Hepatocyte (in vitro differentiated cells): ENCODE results near the gene SP140L. TPM values are rescaled to one million over a fixed set of nuclear protein-coding genes. Genes with fewer than 3 reads are reported as not detected.

Source experiments
- DNase-seq: peaks from one replicate; pipeline ENCODE4 v3.0.0-alpha.2; 2016; ENCODE audit warnings: low spot score
- H2AFZ ChIP-seq: fragments of 200-600 bp; sonication (generic); 2 replicates; pipeline ENCODE4 v1.6.0; 2016; ENCODE audit warnings: antibody characterized with exemption, mild to moderate bottlenecking
- H3K27ac ChIP-seq: fragments of 200-600 bp; sonication (generic); 2 replicates; pipeline ENCODE4 v1.5.1; 2016; ENCODE audit warnings: mild to moderate bottlenecking
- H3K27me3 ChIP-seq: fragments of 200-600 bp; sonication (generic); 2 replicates; pipeline ENCODE4 v1.6.1; 2016
- H3K36me3 ChIP-seq: fragments of 200-600 bp; sonication (generic); replicated peaks from 2 replicates; pipeline ENCODE4 v1.5.1; 2016; ENCODE audit warnings: low read depth; ENCODE audit not compliant: insufficient read depth
- H3K4me1 ChIP-seq: fragments of 200-600 bp; sonication (generic); 2 replicates; pipeline ENCODE4 v1.5.1; 2016; ENCODE audit warnings: mild to moderate bottlenecking, moderate library complexity; ENCODE audit not compliant: insufficient read depth
- H3K4me2 ChIP-seq: fragments of 200-600 bp; sonication (generic); 2 replicates; pipeline ENCODE4 v1.6.0; 2016
- H3K4me3 ChIP-seq: fragments of 200-600 bp; sonication (generic); 2 replicates; pipeline ENCODE4 v1.5.1; 2016; ENCODE audit warnings: mild to moderate bottlenecking
- H3K79me2 ChIP-seq: fragments of 200-600 bp; sonication (generic); 2 replicates; pipeline ENCODE4 v1.6.0; 2017; ENCODE audit warnings: mild to moderate bottlenecking
- H3K9me2 ChIP-seq: fragments of 200-600 bp; sonication (generic); replicated peaks from 2 replicates; pipeline ENCODE4 v1.6.0; 2017; ENCODE audit warnings: mild to moderate bottlenecking; ENCODE audit not compliant: insufficient read depth
- H3K9me3 ChIP-seq: fragments of 200-600 bp; sonication (generic); 2 replicates; pipeline ENCODE4 v1.5.1; 2016; ENCODE audit warnings: low read depth, mild to moderate bottlenecking
- H4K20me1 ChIP-seq: fragments of 200-600 bp; sonication (generic); 2 replicates; pipeline ENCODE4 v1.6.0; 2016; ENCODE audit warnings: mild to moderate bottlenecking; ENCODE audit not compliant: insufficient read depth, poor library complexity, severe bottlenecking
- CTCF ChIP-seq: fragments of 200-600 bp; sonication (generic); IDR thresholded peaks from 2 replicates; pipeline ENCODE4 v1.5.1; 2016; ENCODE audit warnings: antibody characterized with exemption, mild to moderate bottlenecking; ENCODE audit not compliant: poor library complexity
- EZH2 ChIP-seq: fragments of 200-600 bp; sonication (generic); IDR thresholded peaks from 2 replicates; pipeline ENCODE4 v1.6.1; 2016; ENCODE audit warnings: antibody characterized with exemption, mild to moderate bottlenecking, borderline replicate concordance
- EZH2phosphoT487 ChIP-seq: fragments of 200-600 bp; sonication (generic); IDR thresholded peaks from one replicate; pipeline ENCODE4 v1.6.1; 2018; ENCODE audit warnings: antibody characterized with exemption, mild to moderate bottlenecking, low read depth, moderate library complexity; ENCODE audit not compliant: unreplicated experiment, severe bottlenecking
- WGBS: methylation state at CpG from one replicate; pipeline ENCODE4 v1.1.6; 2016; ENCODE audit warnings: low lambda C conversion rate; ENCODE audit errors: missing lambda C conversion rate; 5-methylcytosine and 5-hydroxymethylcytosine counted together
- polyA plus RNA-seq: library from polyadenylated mRNA; unstranded; fragments of >200 nt; fragmentation: Nextera tagmentation; extraction: Ambion mirVana; gene quantifications from 2 replicates; pipeline ENCODE4 v1.2.1, GENCODE V29; 2016
- total RNA-seq: library from RNA; depleted of rRNA; stranded (reverse); fragments of >200 nt; gene quantifications from 2 replicates; pipeline ENCODE4 v1.2.3, GENCODE V29; 2014

SP140L gene
- total and polyA plus RNA-seq, 2 experiments from 2014 or later = 7.1 to 8.1 TPM

- H3K9me3 ChIP-seq = no peaks in the 10 kb centered on the region
- no peaks in the 10 kb centered on the region for H3K27me3 ChIP-seq
- no peaks in the 10 kb centered on the region for H3K4me1 ChIP-seq
- no peak for DNase-seq
- no peaks in the 10 kb centered on the region for H3K36me3 ChIP-seq
- H3K9me2 ChIP-seq = no peaks in the 10 kb centered on the region
- no peak overlapping the region for H3K27ac ChIP-seq
- H4K20me1 ChIP-seq = no peaks in the 10 kb centered on the region
- H3K79me2 ChIP-seq = no peaks in the 10 kb centered on the region
- H2AFZ ChIP-seq = no peak overlapping the region
- 89% methylated on average over 21 of the region's 23 CpGs for WGBS
- no peak overlapping the region for H3K4me2 ChIP-seq
- TF ChIP-seq CTCF = no peak
- no peak for TF ChIP-seq EZH2
- no peak for TF ChIP-seq EZH2phosphoT487
- H3K4me3 ChIP-seq = no peak overlapping the region
These were observed 21.3 kb upstream of the SP140L start for GRCh38 chr2:230305416-230306275.

- H3K79me2 ChIP-seq = no peaks in the 10 kb centered on the region
- H4K20me1 ChIP-seq = no peaks in the 10 kb centered on the region
- no peaks in the 10 kb centered on the region for H3K9me3 ChIP-seq
- H3K4me2 ChIP-seq = no peak overlapping the region
- no peaks in the 10 kb centered on the region for H3K9me2 ChIP-seq
- H3K27me3 ChIP-seq = no peaks in the 10 kb centered on the region
- WGBS = 63% methylated on average over 2 of the region's 2 CpGs
- no peaks in the 10 kb centered on the region for H3K4me1 ChIP-seq
- TF ChIP-seq CTCF (no peak), EZH2 (no peak), EZH2phosphoT487 (no peak)
- H3K27ac ChIP-seq = no peak overlapping the region
- H3K36me3 ChIP-seq = no peaks in the 10 kb centered on the region
- DNase-seq = no peak
- no peak overlapping the region for H2AFZ ChIP-seq
- H3K4me3 ChIP-seq = no peak overlapping the region
These were observed 20.5 kb upstream of the SP140L start for GRCh38 chr2:230306474-230306873.

DNA sequence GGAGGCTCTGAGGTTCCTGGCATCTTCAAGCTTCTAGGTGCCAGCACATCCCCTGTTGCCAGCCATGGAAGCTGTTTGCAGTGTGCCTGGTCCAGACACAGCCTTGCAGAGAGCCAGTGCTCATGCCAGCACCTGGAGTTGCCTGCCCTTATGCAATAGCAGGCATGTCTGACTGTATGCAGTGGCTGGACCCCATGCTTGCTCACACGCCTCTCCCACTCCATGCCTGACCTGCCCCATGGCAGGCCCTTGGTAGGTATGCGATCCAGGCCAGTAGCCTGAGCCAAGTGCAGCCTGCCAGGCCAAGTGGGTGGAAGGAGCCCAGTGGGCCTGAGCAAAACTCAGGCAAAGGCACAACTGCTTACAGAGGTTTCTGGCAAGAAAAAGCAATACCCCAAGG lies 19.5 kb upstream of the SP140L start:
- Histone ChIP-seq H3K4me3 (no peak overlapping the region), H3K4me2 (no peak overlapping the region), H2AFZ (no peak overlapping the region), H3K79me2 (no peaks in the 10 kb centered on the region), H4K20me1 (no peaks in the 10 kb centered on the region), H3K4me1 (no peaks in the 10 kb centered on the region), H3K27me3 (no peaks in the 10 kb centered on the region), H3K9me2 (no peaks in the 10 kb centered on the region), H3K36me3 (no peaks in the 10 kb centered on the region), H3K9me3 (no peaks in the 10 kb centered on the region), H3K27ac (no peak overlapping the region)
- no peak for DNase-seq
- 100% methylated on average over 2 of the region's 2 CpGs for WGBS
- TF ChIP-seq CTCF = no peak
- TF ChIP-seq EZH2phosphoT487 = no peak
- TF ChIP-seq EZH2 = no peak
